Measurements from ENCODE around the gene GABBR2. TPM values are rescaled to one million over a fixed set of nuclear protein-coding genes. Genes with fewer than 3 reads are reported as not detected.

The GABBR2 gene
- total RNA-seq, 3 donors from 2014 or later = not detected

DNA sequence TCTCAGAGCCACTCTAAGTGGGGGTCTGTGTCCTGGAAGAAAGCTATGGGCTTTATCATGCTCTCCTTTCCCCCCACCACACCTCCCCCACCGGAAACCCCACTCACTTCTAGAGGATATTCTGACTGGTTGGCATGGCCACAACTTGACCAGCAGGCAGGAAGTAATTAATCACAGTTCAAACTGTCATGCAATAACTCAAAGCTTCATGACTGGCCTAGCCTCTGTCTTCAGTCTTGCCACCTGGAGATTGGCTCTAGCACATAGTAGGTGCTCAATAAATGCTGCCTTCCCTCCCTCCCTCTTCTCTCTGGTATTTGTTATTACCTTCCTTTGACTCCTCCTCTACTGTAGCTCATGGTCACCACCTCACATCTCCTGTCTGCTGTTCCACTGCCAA lies 124.7 kb downstream of the GABBR2 start:
- intact Hi-C loops (cut with DNase I; ENCODE audit: low total_unique reads) = no loop called here
- DNase-seq (ENCODE audit: low spot score in 2 of 2) = no peak

DNA sequence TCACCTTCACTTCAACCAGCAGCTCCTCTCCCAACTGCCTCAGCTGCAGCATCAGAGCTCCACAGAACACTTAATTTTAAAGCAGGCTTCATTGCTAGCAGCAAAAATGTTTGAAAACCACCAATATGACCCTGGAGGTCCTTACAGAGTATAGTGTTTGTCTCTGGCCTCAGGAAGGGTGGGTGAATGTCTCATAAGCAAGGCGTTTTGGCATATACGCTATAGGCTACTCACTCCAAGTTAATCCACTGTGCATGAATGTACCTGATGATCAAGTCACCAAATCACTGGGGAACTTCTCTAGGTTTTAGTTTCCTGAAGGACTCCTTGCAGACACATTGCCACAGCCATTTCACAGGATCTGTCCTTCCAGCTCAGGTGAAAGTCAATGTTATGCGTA lies 125.3 kb downstream of the GABBR2 start:
- H3K4me3 ChIP-seq = no peak overlapping the region
- no peak for TF ChIP-seq POLR2AphosphoS5 (IDR thresholded peaks at IDR 0.05)
- TF ChIP-seq, protein P1, sequence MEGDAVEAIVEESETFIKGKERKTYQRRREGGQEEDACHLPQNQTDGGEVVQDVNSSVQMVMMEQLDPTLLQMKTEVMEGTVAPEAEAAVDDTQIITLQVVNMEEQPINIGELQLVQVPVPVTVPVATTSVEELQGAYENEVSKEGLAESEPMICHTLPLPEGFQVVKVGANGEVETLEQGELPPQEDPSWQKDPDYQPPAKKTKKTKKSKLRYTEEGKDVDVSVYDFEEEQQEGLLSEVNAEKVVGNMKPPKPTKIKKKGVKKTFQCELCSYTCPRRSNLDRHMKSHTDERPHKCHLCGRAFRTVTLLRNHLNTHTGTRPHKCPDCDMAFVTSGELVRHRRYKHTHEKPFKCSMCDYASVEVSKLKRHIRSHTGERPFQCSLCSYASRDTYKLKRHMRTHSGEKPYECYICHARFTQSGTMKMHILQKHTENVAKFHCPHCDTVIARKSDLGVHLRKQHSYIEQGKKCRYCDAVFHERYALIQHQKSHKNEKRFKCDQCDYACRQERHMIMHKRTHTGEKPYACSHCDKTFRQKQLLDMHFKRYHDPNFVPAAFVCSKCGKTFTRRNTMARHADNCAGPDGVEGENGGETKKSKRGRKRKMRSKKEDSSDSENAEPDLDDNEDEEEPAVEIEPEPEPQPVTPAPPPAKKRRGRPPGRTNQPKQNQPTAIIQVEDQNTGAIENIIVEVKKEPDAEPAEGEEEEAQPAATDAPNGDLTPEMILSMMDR (IDR thresholded peaks at IDR 0.05) = no peak
- intact Hi-C loops (cut with DNase I; ENCODE audit: low total_unique reads) = no loop called here

More for the DNA sequence above, 124.7 kb downstream of the GABBR2 start:
- Histone ChIP-seq H3K4me1 (no peaks in the 10 kb centered on the region), H3K4me3 (no peak overlapping the region), H3K27ac (no peak overlapping the region), H3K27me3 (peaks cover 0 to 17% of the 10 kb centered on the region in 2 donors), H3K9me3 (no peaks in the 10 kb centered on the region), H3K36me3 (no peaks in the 10 kb centered on the region)
- TF ChIP-seq POLR2A (IDR thresholded peaks at IDR 0.05) = no peak
- TF ChIP-seq, protein P1 (IDR thresholded peaks at IDR 0.05) = no peak
- TF ChIP-seq POLR2AphosphoS5 (IDR thresholded peaks at IDR 0.05) = no peak

DNA sequence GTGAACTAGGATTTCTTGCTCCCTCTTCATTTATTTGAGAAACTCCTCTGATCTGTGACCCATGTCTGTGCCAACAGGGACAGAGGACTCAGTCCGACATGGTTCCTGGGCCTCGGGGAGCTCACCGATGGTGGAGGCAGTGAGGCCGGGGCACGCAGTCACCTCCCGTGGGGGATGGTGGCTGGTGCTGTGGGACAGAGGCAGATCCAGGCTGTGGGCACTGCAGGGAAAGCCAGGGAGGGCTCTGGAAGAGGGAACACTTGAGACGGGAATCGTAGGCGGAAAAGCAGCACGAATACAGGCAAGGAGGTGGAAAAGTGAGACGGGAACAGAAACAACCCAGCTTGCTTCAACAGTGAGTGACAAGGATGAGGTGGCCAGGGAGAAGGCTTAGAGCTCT lies 127.8 kb downstream of the GABBR2 start:
- intact Hi-C loops (cut with DNase I; ENCODE audit: low total_unique reads) = no loop called here
- no peak for DNase-seq (ENCODE audit: low spot score in 2 of 2)

More for the DNA sequence above, 125.3 kb downstream of the GABBR2 start:
- H3K27ac ChIP-seq = no peak overlapping the region
- H3K4me1 ChIP-seq = no peaks in the 10 kb centered on the region
- no peak for DNase-seq (ENCODE audit: low spot score in 2 of 2)
- H3K36me3 ChIP-seq = no peaks in the 10 kb centered on the region
- H3K27me3 ChIP-seq = peaks cover 0 to 17% of the 10 kb centered on the region in 2 donors
- H3K9me3 ChIP-seq = no peaks in the 10 kb centered on the region

DNA sequence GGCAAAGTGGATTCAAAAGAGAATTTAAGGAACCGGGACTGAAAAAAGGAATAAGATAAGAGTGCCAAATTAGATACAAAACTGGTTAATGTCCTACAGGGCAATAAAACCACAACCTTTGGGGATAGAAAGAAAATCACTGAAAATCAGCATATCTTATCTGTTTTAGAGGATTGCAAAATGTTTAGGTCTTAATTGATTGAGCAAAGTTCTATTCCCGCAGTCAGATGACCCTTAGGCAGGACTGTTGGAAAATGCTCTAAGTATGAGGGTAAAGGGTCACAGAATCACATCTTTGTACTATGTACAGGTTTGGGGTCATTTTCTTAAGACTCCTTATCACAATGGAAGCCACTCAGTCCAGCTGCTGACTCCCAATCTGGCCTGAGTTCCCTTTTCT lies 129.0 kb downstream of the GABBR2 start:
- Histone ChIP-seq H3K27me3 (peaks cover 0 to 14% of the 10 kb centered on the region in 2 donors), H3K4me3 (no peak overlapping the region), H3K9me3 (no peaks in the 10 kb centered on the region), H3K4me1 (no peaks in the 10 kb centered on the region), H3K27ac (no peak overlapping the region), H3K36me3 (no peaks in the 10 kb centered on the region)
- DNase-seq (ENCODE audit: low spot score in 2 of 2) = no peak
- intact Hi-C loops (cut with DNase I; ENCODE audit: low total_unique reads) = no loop called here
- no peak for TF ChIP-seq POLR2A (IDR thresholded peaks at IDR 0.05)
- TF ChIP-seq, protein P1 (IDR thresholded peaks at IDR 0.05) = no peak
- TF ChIP-seq POLR2AphosphoS5 (IDR thresholded peaks at IDR 0.05) = no peak

More for the DNA sequence above, 127.8 kb downstream of the GABBR2 start:
- Histone ChIP-seq H3K36me3 (no peaks in the 10 kb centered on the region), H3K9me3 (no peaks in the 10 kb centered on the region), H3K27ac (no peak overlapping the region), H3K27me3 (peaks cover 0 to 17% of the 10 kb centered on the region in 2 donors), H3K4me3 (no peak overlapping the region), H3K4me1 (no peaks in the 10 kb centered on the region)
- TF ChIP-seq POLR2AphosphoS5 (IDR thresholded peaks at IDR 0.05) = no peak
- TF ChIP-seq, protein P1 (IDR thresholded peaks at IDR 0.05) = no peak
- no peak for TF ChIP-seq POLR2A (IDR thresholded peaks at IDR 0.05)

DNA sequence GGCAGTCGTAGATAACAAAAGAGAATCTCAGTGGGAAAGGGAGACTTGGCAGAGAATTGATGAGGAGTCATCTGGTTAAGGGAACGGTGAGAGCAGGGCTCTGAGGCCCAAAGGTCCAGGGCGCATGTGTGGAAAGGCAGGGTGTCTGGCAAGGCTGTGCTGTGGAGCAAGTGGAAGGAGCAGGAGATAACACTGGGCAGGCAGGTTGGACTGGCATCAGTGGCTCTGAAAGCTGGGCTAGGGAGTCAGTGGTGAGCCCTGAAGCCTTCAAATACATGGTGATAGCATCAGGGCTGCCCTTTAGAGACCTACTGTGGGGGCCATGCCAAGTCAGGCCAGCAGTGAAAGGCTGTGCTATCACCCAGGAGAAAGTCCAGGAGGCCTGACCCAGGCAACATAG lies 131.3 kb downstream of the GABBR2 start:
- no peak for TF ChIP-seq POLR2AphosphoS5 (IDR thresholded peaks at IDR 0.05)
- TF ChIP-seq, protein P1 (IDR thresholded peaks at IDR 0.05) = no peak
- no peak for TF ChIP-seq POLR2A (IDR thresholded peaks at IDR 0.05)
- no peak for DNase-seq (ENCODE audit: low spot score in 2 of 2)
- intact Hi-C loops (cut with DNase I; ENCODE audit: low total_unique reads) = no loop called here
- Histone ChIP-seq H3K4me1 (no peaks in the 10 kb centered on the region), H3K36me3 (no peaks in the 10 kb centered on the region), H3K9me3 (no peaks in the 10 kb centered on the region), H3K4me3 (no peak overlapping the region), H3K27me3 (peaks cover 0 to 9% of the 10 kb centered on the region in 2 donors), H3K27ac (no peak overlapping the region)

All from breast epithelium (tissue), 4 donors.